Brain microvascular endothelial cell (primary cell): ENCODE results near the gene TNS3.

ENCODE experiments used
- DNase-seq: peaks from one replicate; pipeline ENCODE4 v3.0.0-alpha.2; 2020
- H3K27ac ChIP-seq: fragments of 250-450 bp; sonication (Bioruptor Pico); 2 replicates; pipeline ENCODE4 v1.5.1; 2020; ENCODE audit warnings: mild to moderate bottlenecking, moderate library complexity
- H3K27me3 ChIP-seq: fragments of 250-450 bp; sonication (Bioruptor Pico); replicated peaks from 2 replicates; pipeline ENCODE4 v1.5.1; 2020; ENCODE audit warnings: mild to moderate bottlenecking
- H3K36me3 ChIP-seq: fragments of 250-450 bp; sonication (Bioruptor Pico); replicated peaks from 2 replicates; pipeline ENCODE4 v1.5.1; 2020; ENCODE audit warnings: mild to moderate bottlenecking
- H3K4me3 ChIP-seq: 2 replicates; pipeline ENCODE4 v1.5.1; 2011; ENCODE audit warnings: low read depth, mild to moderate bottlenecking, control low read depth, low read length, moderate library complexity
- CTCF ChIP-seq: IDR thresholded peaks from 2 replicates; pipeline ENCODE4 v1.5.1; 2011; ENCODE audit warnings: low read depth, mild to moderate bottlenecking, moderate library complexity, low read length, control low read depth, inconsistent platforms; ENCODE audit errors: missing control alignments
- in situ Hi-C: cut with HindIII; loops from 2 replicates; pipeline ENCODE4 v1.10.0; 2017; ENCODE audit warnings: low sequenced_read_pairs, low pct_ligation_motif_present

TNS3 gene

GRCh38 chr7:47440320-47440719, 141.6 kb downstream of the TNS3 start:
- H3K4me3 ChIP-seq = no peak overlapping the region
- no peaks in the 10 kb centered on the region for H3K27me3 ChIP-seq
- no peak for TF ChIP-seq CTCF
- H3K27ac ChIP-seq = no peak overlapping the region
- no peak for DNase-seq
- in situ Hi-C loops = no loop called here
- peaks cover 19% of the 10 kb centered on the region for H3K36me3 ChIP-seq

DNA sequence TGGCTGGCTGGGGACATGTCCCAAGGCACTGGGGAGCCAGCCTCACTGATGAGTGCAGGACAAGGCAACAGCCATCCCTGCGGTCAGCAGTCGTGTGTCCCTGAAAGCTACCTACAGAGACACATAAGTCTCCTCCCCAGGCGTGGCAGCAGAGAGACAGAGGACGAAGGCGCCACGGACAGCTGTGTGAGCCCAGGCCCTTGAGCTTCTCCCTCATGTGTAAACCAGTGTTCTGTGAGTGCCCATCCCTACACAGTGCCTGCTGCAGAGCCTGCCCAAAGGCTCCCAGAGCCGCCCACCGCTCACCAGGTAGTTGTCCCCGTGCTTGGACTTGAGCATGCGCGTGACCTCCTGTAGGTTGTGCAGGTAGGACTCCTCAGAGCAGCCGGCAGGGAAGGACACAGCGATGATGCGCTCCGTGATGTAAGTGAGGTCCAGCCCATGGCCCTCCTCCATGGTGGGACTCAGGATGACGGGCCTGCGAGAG, 142.7 kb downstream of the TNS3 start:
- Histone ChIP-seq H3K27ac (no peak overlapping the region), H3K36me3 (peaks cover 30% of the 10 kb centered on the region), H3K4me3 (no peak overlapping the region), H3K27me3 (no peaks in the 10 kb centered on the region)
- no peak for DNase-seq
- TF ChIP-seq CTCF = no peak
- in situ Hi-C loops = no loop called here

DNA sequence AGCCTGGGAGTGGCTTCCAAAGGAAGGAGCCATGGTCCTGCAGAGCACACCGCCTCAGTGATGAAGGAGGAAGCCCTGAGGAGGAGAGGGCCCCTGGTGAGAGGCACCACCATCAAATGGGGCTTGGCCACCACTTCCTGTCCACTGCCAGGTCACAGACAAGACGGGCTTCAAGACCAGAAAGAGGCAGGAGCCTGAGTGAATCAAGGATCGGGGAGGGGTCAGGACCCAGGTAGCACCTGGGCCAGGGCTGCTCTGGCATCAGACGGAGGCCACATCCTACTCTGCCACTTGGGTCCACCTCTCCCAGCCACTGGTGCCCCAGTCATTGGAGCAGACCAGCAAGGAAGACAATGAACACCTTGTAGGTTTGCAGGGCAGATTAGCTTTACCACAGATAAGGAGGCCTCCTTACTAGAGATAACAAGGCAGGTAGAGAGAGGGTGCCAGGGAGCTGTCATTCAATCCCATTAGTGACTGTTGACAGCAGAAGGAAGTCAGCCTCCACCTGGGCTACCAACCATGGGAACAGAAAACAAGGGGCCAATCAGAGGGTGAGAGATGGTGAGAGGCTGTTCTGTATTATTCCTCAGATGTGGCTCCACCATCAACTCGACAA, 143.4 kb downstream of the TNS3 start:
- H3K36me3 ChIP-seq = peaks cover 31% of the 10 kb centered on the region
- no peak overlapping the region for H3K4me3 ChIP-seq
- in situ Hi-C loops = no loop called here
- no peaks in the 10 kb centered on the region for H3K27me3 ChIP-seq
- TF ChIP-seq CTCF = no peak
- no peak overlapping the region for H3K27ac ChIP-seq
- no peak for DNase-seq

DNA sequence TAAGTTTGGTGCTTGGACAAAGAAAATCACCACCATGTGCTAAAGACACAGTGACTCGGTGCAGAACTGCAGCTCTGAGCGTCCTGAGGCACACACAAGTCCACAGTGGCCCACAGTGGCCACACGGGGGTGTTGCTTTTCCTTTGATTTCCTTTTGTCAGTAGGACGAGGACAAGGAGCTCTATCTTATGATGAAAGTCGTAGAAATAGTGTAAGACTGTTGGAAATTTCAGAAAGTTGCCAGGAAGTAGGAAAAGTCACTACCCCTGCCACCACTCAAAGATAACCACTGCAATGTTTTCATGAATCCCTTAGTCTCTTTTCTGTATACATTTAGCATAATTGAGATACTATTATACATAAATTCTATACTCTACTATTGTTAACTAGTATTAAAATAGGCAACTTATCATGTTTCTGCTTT, 146.0 kb downstream of the TNS3 start:
- H3K27ac ChIP-seq = peak overlapping the region; percentile 24
- in situ Hi-C loops = no loop called here
- no peak overlapping the region for H3K4me3 ChIP-seq
- TF ChIP-seq CTCF = peak; percentile 87
- peaks cover 31% of the 10 kb centered on the region for H3K36me3 ChIP-seq
- H3K27me3 ChIP-seq = no peaks in the 10 kb centered on the region
- peak; percentile 81 for DNase-seq

DNA sequence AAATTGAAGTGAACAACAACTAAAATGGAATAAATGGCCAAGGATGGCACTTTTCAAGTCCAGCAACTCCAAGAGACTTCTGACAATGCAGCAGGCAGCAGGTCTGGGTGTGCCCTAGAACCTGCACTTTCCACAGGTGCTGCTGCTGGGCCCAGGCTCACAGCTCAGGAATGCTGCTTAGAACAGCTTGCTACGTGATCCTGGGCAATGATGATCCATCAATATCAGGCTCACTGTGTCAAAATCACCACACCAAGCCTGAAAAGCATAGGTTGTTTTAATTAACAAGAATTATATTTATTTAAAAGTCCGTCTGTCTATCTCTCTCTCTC, 148.4 kb downstream of the TNS3 start:
- DNase-seq = no peak
- no peak overlapping the region for H3K4me3 ChIP-seq
- peaks cover 21% of the 10 kb centered on the region for H3K36me3 ChIP-seq
- no peak for TF ChIP-seq CTCF
- in situ Hi-C loops = no loop called here
- no peak overlapping the region for H3K27ac ChIP-seq
- no peaks in the 10 kb centered on the region for H3K27me3 ChIP-seq
